Fibroblast of the aortic adventitia (primary cell): ENCODE results near the gene RBM23. TPM values are rescaled to one million over a fixed set of nuclear protein-coding genes. Genes with fewer than 3 reads are reported as not detected.

Experiments used
- DNase-seq: peaks from one replicate; pipeline ENCODE4 v3.0.0-alpha.2; 2010; ENCODE audit warnings: low read depth
- H3K4me3 ChIP-seq: 2 replicates; pipeline ENCODE4 v1.5.1; 2011; ENCODE audit warnings: low read depth, mild to moderate bottlenecking, control low read depth, low read length, moderate library complexity
- total RNA-seq: library from RNA; depleted of rRNA; stranded (reverse); fragments of >200 nt; gene quantifications from 2 replicates; pipeline ENCODE4 v1.2.3, GENCODE V29; 2012; ENCODE audit warnings: low replicate concordance
- TF ChIP-seq, protein P1 (sequence below): IDR thresholded peaks from 2 replicates; pipeline ENCODE4 v1.5.1; 2011; ENCODE audit warnings: mild to moderate bottlenecking, low read length, control low read depth, inconsistent platforms; ENCODE audit not compliant: insufficient read depth

Gene RBM23
- total RNA-seq, 1 donor, result 101 TPM

DNA sequence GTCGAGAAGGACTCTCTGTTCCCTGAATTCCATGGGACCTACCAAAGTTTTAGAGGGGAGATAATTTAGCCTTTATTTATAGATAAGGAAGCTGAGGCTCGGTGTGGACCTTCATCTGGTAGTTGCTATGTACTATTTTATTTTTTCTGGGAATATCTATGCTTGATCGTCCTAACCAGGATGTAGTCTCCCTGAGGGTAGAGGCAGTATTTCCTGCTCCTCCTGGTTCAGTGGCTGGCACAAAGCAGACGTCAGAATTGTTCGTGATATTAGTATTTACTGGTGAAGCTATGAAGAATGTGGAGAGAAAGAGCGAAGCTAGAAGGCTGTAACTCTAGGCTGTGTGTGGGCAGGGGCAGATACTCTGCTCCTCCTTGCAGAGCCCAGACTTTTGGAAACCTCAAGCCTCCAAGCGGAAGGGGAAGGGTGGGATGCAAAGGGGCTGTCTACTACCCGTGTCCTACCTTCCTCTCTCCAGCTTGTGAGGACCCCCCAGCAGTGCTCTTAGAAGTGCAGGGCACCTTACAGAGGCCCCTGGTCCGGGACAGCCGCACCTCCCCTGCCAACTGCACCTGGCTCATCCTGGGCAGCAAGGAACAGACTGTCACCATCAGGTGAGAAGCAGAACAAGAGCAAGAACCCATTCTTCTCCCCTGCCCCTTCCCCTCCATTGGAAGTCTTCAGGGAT is 46.0 kb downstream of the RBM23 start:
- H3K4me3 ChIP-seq, result peak overlapping the region; percentile 86
- TF ChIP-seq, protein P1, sequence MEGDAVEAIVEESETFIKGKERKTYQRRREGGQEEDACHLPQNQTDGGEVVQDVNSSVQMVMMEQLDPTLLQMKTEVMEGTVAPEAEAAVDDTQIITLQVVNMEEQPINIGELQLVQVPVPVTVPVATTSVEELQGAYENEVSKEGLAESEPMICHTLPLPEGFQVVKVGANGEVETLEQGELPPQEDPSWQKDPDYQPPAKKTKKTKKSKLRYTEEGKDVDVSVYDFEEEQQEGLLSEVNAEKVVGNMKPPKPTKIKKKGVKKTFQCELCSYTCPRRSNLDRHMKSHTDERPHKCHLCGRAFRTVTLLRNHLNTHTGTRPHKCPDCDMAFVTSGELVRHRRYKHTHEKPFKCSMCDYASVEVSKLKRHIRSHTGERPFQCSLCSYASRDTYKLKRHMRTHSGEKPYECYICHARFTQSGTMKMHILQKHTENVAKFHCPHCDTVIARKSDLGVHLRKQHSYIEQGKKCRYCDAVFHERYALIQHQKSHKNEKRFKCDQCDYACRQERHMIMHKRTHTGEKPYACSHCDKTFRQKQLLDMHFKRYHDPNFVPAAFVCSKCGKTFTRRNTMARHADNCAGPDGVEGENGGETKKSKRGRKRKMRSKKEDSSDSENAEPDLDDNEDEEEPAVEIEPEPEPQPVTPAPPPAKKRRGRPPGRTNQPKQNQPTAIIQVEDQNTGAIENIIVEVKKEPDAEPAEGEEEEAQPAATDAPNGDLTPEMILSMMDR, result no peak
- DNase-seq, result no peak

DNA sequence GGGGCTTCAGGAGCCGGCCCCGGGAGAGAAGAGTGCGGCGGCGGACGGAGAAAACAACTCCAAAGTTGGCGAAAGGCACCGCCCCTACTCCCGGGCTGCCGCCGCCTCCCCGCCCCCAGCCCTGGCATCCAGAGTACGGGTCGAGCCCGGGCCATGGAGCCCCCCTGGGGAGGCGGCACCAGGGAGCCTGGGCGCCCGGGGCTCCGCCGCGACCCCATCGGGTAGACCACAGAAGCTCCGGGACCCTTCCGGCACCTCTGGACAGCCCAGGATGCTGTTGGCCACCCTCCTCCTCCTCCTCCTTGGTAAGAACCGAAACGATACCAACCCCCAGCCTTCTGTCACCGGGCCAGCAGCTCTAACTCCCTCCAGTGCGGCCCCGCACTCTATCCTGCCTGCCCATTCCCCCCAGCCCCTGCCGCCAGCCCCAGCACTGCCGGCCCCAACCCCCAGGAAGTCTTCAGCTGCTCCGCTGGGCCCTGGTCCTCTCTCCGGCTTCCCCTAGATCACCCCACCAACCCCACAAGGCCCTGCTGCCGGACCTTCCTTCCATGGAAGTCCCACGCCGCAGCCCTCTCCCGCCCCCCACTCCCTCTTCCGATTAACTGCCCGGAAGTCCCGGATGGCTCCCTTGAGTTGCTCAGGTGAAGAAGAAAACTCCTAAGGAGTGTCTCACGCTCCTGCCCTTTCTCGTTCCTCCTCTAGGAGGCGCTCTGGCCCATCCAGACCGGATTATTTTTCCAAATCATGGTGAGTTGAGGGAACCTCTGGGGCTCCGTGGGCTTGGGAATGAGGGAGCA is 46.7 kb downstream of the RBM23 start:
- TF ChIP-seq, protein P1, result peak; percentile 97
- peak overlapping the region; percentile 86 for H3K4me3 ChIP-seq
- peak; percentile 85 for DNase-seq

DNA sequence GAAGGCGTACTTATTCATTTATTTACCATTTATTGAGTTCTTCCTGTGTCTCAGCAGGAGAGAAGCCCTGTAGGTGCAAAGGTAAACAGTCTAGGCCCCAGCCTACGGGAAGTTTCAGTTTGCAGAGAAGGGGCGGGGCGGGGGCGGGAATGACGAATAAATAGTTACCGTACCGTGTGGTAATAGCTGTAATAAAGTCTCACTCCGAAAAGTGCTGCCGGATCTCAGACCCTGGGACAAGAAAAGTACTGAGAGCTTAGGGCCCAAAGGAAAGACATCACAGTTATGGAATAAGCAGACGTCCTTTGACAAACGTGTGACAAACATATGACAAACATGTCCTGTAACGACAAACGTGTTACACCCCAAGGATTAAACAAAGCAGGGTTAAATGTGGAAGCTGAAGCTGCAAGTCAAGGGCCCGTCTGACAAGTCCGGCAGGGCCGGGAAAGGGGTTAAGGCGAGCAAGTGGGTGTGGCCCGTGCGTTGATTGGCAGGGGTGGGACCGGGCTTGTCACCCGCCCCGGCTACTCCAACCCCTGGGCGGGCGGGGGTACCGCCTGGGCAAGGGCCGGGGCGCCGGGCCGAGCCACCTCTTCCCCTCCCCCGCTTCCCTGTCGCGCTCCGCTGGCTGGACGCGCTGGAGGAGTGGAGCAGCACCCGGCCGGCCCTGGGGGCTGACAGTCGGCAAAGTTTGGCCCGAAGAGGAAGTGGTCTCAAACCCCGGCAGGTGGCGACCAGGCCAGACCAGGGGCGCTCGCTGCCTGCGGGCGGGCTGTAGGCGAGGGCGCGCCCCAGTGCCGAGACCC is 47.5 kb downstream of the RBM23 start, which contains the start of gene LRP10:
Gene LRP10, plus strand, starts transcription at position 517 of the 809 bp plus-strand sequence. CDS start 564 bp downstream, outside the sequence.
- peak within 1 kb of the TSS; percentile 86 for H3K4me3 ChIP-seq
- peak; percentile 84 for DNase-seq
- TF ChIP-seq, protein P1, result no peak

DNA sequence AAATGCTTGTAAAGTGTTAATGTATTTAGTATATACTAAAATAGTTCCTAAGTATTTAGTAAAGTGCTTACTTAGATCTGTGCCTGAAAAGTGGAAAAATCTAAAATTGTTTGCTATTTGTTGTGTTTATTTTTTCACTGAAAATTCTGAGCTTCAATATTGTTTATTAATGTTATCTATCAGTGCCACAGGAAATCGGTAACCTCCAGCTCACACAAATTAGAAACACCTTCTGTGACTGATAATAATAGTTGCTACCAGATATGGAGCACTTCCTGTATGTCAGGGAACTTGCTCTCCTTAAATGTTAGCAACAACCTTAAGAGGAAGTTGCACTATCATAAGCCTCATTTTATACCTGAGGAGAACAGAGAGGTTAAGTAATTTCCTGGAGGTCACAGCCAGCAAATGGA is 48.1 kb downstream of the RBM23 start:
- H3K4me3 ChIP-seq, result peak overlapping the region; percentile 86
- no peak for DNase-seq
- TF ChIP-seq, protein P1, result no peak

DNA sequence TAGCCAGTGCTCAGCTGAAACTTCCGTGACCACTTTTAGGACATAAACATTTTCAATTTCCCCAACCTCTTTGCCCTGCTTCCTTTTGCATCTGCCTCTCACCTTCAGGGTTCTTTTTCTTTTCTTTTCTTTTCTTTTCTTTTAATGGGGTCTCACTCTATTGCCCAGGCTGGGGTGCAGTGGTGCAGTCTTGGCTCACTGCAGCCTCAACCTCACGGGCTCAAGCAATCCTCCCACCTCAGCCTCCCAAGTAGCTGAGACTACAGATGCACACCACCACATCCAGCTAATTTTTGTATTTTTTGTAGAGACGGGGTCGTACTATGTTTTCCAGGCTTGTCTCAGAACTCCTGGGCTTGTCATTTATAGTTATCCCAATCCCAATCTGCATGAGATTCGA is 52.1 kb downstream of the RBM23 start:
- TF ChIP-seq, protein P1, result no peak
- DNase-seq, result no peak
- H3K4me3 ChIP-seq, result no peak overlapping the region
